SK-N-SH treated with all-trans-retinoic acid at 6 μM for 48 hours (cell line): ENCODE results near the gene NGB.

Source experiments
- ATAC-seq: fragments of 200-7000 bp; cut with Tn5 transposase; 3 replicates; pipeline ENCODE4 v1.9.1; 2020; ENCODE audit warnings: mild to moderate bottlenecking, moderate library complexity
- ARNTL ChIP-seq: fragments of 450-650 bp; formaldehyde crosslinking; IDR thresholded peaks from 2 replicates; pipeline ENCODE4 v1.5.0; 2020; ENCODE audit warnings: low read depth, mild to moderate bottlenecking, moderate library complexity, borderline replicate concordance
- BACH2 ChIP-seq: fragments of 250-450 bp; sonication (Bioruptor Pico); IDR thresholded peaks from 2 replicates; pipeline ENCODE4 v1.9.0; 2021; ENCODE audit warnings: mild to moderate bottlenecking, borderline replicate concordance
- CSDC2 ChIP-seq: fragments of 250-450 bp; sonication (Bioruptor Pico); IDR thresholded peaks from 2 replicates; pipeline ENCODE4 v1.5.0; 2020; ENCODE audit warnings: mild to moderate bottlenecking, moderate library complexity
- ESRRG ChIP-seq: fragments of 250-450 bp; sonication (Bioruptor Pico); IDR thresholded peaks from 2 replicates; pipeline ENCODE4 v1.6.1; 2021; ENCODE audit warnings: mild to moderate bottlenecking
- OSR1 ChIP-seq: fragments of 250-450 bp; sonication (Bioruptor Pico); IDR thresholded peaks from 2 replicates; pipeline ENCODE4 v1.8.0; 2022; ENCODE audit warnings: moderate library complexity, mild to moderate bottlenecking, inconsistent platforms
- PPARA ChIP-seq: fragments of 250-450 bp; sonication (Bioruptor Pico); IDR thresholded peaks from 2 replicates; pipeline ENCODE4 v1.5.0; 2020; ENCODE audit warnings: mild to moderate bottlenecking, borderline replicate concordance
- RARB ChIP-seq: fragments of 250-450 bp; sonication (Bioruptor Pico); IDR thresholded peaks from 2 replicates; pipeline ENCODE4 v1.8.0; 2021; ENCODE audit warnings: mild to moderate bottlenecking, moderate library complexity
- SNAI2 ChIP-seq: fragments of 250-450 bp; sonication (Bioruptor Pico); IDR thresholded peaks from 2 replicates; pipeline ENCODE4 v1.5.0; 2020; ENCODE audit warnings: mild to moderate bottlenecking, moderate library complexity
- TOX ChIP-seq: fragments of 250-450 bp; sonication (Bioruptor Pico); IDR thresholded peaks from 2 replicates; pipeline ENCODE4 v1.8.0; 2021; ENCODE audit warnings: mild to moderate bottlenecking, moderate library complexity, borderline replicate concordance
- ZC3H10 ChIP-seq: fragments of 250-450 bp; sonication (Bioruptor Pico); IDR thresholded peaks from 2 replicates; pipeline ENCODE4 v1.5.1; 2021; ENCODE audit warnings: mild to moderate bottlenecking, moderate library complexity
- ZFP3 ChIP-seq: fragments of 250-450 bp; sonication (Bioruptor Pico); IDR thresholded peaks from 2 replicates; pipeline ENCODE4 v1.5.0; 2020; ENCODE audit warnings: mild to moderate bottlenecking, moderate library complexity
- ZFP30 ChIP-seq: fragments of 450-650 bp; formaldehyde crosslinking; IDR thresholded peaks from 2 replicates; pipeline ENCODE4 v1.5.0; 2022; ENCODE audit warnings: mild to moderate bottlenecking, moderate library complexity
- ZNF565 ChIP-seq: fragments of 450-650 bp; formaldehyde crosslinking; conservative IDR thresholded peaks from 2 replicates; pipeline ENCODE4 v1.5.0; 2020; ENCODE audit warnings: low read depth, mild to moderate bottlenecking, moderate library complexity
- ZNF70 ChIP-seq: fragments of 450-650 bp; formaldehyde crosslinking; IDR thresholded peaks from 2 replicates; pipeline ENCODE4 v1.5.0; 2020; ENCODE audit warnings: mild to moderate bottlenecking, moderate library complexity
- ZNF8 ChIP-seq: fragments of 450-650 bp; formaldehyde crosslinking; IDR thresholded peaks from 2 replicates; pipeline ENCODE4 v1.5.0; 2020; ENCODE audit warnings: mild to moderate bottlenecking, moderate library complexity
- TF ChIP-seq, protein P1 (sequence below): fragments of 250-450 bp; sonication (Bioruptor Pico); IDR thresholded peaks from 2 replicates; pipeline ENCODE4 v1.5.1; 2021; ENCODE audit warnings: mild to moderate bottlenecking, moderate library complexity
- TF ChIP-seq, protein P2 (sequence below): fragments of 250-450 bp; sonication (Bioruptor Pico); IDR thresholded peaks from 2 replicates; pipeline ENCODE4 v1.5.1; 2020; ENCODE audit warnings: low read depth, mild to moderate bottlenecking, moderate library complexity
- TF ChIP-seq, protein P3 (sequence below): fragments of 250-450 bp; sonication (Bioruptor Pico); IDR thresholded peaks from 2 replicates; pipeline ENCODE4 v1.8.0; 2020; ENCODE audit warnings: mild to moderate bottlenecking, moderate library complexity, borderline replicate concordance
- TF ChIP-seq, protein P4 (sequence below): fragments of 250-450 bp; sonication (Bioruptor Pico); IDR thresholded peaks from 2 replicates; pipeline ENCODE4 v1.8.0; 2021; ENCODE audit warnings: low read depth, mild to moderate bottlenecking, moderate library complexity, borderline replicate concordance

The NGB gene

DNA sequence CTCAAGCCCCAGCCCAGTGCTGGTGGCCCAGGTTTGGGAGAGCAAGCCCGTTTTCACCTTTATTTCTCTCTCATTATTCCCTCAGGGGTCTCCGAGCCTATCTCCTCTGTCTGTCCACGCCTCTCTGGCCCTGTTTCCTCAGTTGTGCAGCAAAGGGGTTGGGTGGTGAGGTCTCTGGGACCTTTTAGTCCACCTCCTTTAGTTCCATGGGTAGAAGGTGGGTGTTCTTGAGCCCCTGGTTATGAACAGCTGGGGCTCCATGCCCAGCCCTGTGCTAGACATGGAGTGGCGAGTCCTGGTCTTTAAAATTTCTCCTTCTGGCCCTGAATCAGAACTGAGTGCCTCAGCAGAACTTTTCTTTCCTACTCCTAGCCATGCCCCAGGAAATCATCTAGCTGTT, 1.3 kb upstream of the NGB start:
- ATAC-seq = no peak
- no peak for TF ChIP-seq ZFP30 (CRISPR knock-in tag)
- no peak for TF ChIP-seq ZFP3
- no peak for TF ChIP-seq ZNF8 (CRISPR knock-in tag)
- TF ChIP-seq SNAI2 (CRISPR knock-in tag) = no peak
- TF ChIP-seq ZC3H10 (CRISPR knock-in tag) = no peak
- TF ChIP-seq, protein P1, sequence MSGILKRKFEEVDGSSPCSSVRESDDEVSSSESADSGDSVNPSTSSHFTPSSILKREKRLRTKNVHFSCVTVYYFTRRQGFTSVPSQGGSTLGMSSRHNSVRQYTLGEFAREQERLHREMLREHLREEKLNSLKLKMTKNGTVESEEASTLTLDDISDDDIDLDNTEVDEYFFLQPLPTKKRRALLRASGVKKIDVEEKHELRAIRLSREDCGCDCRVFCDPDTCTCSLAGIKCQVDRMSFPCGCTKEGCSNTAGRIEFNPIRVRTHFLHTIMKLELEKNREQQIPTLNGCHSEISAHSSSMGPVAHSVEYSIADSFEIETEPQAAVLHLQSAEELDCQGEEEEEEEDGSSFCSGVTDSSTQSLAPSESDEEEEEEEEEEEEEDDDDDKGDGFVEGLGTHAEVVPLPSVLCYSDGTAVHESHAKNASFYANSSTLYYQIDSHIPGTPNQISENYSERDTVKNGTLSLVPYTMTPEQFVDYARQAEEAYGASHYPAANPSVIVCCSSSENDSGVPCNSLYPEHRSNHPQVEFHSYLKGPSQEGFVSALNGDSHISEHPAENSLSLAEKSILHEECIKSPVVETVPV = no peak
- TF ChIP-seq, protein P2, sequence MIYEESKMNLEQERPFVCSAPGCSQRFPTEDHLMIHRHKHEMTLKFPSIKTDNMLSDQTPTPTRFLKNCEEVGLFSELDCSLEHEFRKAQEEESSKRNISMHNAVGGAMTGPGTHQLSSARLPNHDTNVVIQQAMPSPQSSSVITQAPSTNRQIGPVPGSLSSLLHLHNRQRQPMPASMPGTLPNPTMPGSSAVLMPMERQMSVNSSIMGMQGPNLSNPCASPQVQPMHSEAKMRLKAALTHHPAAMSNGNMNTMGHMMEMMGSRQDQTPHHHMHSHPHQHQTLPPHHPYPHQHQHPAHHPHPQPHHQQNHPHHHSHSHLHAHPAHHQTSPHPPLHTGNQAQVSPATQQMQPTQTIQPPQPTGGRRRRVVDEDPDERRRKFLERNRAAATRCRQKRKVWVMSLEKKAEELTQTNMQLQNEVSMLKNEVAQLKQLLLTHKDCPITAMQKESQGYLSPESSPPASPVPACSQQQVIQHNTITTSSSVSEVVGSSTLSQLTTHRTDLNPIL (CRISPR knock-in tag) = no peak
- no peak for TF ChIP-seq RARB
- TF ChIP-seq BACH2 (CRISPR knock-in tag) = no peak
- TF ChIP-seq, protein P3, sequence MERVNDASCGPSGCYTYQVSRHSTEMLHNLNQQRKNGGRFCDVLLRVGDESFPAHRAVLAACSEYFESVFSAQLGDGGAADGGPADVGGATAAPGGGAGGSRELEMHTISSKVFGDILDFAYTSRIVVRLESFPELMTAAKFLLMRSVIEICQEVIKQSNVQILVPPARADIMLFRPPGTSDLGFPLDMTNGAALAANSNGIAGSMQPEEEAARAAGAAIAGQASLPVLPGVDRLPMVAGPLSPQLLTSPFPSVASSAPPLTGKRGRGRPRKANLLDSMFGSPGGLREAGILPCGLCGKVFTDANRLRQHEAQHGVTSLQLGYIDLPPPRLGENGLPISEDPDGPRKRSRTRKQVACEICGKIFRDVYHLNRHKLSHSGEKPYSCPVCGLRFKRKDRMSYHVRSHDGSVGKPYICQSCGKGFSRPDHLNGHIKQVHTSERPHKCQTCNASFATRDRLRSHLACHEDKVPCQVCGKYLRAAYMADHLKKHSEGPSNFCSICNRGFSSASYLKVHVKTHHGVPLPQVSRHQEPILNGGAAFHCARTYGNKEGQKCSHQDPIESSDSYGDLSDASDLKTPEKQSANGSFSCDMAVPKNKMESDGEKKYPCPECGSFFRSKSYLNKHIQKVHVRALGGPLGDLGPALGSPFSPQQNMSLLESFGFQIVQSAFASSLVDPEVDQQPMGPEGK (CRISPR knock-in tag) = no peak
- no peak for TF ChIP-seq CSDC2 (CRISPR knock-in tag)

DNA sequence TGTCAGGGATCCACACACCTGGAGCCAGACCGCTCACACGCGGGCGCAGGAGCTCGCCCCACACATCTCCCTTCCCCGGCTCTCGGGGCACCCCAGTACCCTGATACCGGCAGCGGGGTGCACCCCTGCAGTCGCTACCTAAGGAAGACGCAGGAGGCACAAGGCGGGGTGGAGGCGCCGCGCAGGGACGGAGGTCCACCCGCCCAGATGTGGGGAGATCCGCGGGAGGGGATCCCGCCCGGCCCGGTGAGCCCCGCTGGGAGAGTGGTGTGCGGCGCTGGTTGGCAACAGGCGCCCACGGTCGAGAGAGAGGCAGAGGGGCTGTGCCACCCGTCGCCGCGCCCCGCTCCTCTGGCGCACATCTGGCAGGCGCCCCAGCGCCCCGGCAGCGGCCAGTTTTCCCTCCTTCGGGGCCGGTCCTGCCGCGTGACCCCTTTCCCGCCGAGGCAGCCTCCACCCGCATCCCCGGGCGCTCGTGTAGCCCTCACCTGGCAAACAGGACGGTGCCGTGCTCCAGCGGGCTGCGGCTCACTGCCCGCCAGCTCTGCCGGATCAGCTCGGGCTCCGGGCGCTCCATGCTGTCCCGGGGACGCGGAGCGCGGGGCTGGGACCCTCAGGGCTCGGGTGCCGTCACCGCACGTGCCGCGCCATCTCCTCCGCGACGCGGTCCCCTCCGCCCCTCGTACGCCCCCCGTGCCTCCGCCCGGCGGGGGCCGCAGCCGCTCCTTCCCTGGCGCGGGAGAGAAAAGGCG, 469 bp downstream of the NGB start:
- no peak; the same call in 2 of the 3 replicates for ATAC-seq
- TF ChIP-seq PPARA (CRISPR knock-in tag) (no peak), BACH2 (CRISPR knock-in tag) (no peak), ZNF565 (CRISPR knock-in tag) (no peak), ZNF70 (CRISPR knock-in tag) (no peak), TOX (CRISPR knock-in tag) (no peak), ARNTL (CRISPR knock-in tag) (no peak), OSR1 (no peak), ZFP30 (CRISPR knock-in tag) (no peak), ZNF8 (CRISPR knock-in tag) (no peak), ZC3H10 (CRISPR knock-in tag) (no peak), CSDC2 (CRISPR knock-in tag) (no peak), RARB (no peak), ESRRG (CRISPR knock-in tag) (no peak), ZFP3 (no peak)
- TF ChIP-seq, protein P2 (CRISPR knock-in tag) = no peak
- TF ChIP-seq, protein P1 = no peak
- TF ChIP-seq, protein P3 (CRISPR knock-in tag) = no peak
- TF ChIP-seq, protein P4, sequence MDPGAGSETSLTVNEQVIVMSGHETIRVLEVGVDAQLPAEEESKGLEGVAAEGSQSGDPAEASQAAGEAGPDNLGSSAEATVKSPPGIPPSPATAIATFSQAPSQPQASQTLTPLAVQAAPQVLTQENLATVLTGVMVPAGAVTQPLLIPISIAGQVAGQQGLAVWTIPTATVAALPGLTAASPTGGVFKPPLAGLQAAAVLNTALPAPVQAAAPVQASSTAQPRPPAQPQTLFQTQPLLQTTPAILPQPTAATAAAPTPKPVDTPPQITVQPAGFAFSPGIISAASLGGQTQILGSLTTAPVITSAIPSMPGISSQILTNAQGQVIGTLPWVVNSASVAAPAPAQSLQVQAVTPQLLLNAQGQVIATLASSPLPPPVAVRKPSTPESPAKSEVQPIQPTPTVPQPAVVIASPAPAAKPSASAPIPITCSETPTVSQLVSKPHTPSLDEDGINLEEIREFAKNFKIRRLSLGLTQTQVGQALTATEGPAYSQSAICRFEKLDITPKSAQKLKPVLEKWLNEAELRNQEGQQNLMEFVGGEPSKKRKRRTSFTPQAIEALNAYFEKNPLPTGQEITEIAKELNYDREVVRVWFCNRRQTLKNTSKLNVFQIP (CRISPR knock-in tag) = no peak
